ENCODE measurements around the gene TADA1.
"Not testable (repeated sequence)": the region's sequence is repeated elsewhere in the genome, so short reads cannot be mapped to it uniquely, and the experiment has no call there.

Gene TADA1

DNA sequence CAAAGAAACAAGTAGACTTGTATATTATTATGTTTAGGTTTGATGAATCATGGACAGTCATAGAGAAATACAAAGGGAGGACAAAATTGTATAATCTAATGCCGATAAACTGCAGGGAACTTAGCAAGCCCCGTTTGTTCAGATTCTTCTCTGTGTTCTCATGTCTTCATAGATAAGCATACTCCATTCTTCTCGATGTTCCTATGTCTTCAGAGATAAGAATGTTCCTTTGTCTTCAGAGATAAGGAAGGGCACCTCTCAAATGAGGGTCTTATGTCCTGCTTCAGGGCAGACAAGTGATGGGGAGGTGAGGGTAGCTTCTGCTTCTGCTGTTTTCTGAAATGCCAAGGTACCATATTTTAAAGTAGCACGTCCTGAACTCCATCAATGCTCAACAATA is 19.7 kb upstream of the TADA1 start:
- no peak for TF ChIP-seq ZFX (IDR thresholded peaks at IDR 0.05; ENCODE audit: borderline replicate concordance)
- TF ChIP-seq, protein P1, sequence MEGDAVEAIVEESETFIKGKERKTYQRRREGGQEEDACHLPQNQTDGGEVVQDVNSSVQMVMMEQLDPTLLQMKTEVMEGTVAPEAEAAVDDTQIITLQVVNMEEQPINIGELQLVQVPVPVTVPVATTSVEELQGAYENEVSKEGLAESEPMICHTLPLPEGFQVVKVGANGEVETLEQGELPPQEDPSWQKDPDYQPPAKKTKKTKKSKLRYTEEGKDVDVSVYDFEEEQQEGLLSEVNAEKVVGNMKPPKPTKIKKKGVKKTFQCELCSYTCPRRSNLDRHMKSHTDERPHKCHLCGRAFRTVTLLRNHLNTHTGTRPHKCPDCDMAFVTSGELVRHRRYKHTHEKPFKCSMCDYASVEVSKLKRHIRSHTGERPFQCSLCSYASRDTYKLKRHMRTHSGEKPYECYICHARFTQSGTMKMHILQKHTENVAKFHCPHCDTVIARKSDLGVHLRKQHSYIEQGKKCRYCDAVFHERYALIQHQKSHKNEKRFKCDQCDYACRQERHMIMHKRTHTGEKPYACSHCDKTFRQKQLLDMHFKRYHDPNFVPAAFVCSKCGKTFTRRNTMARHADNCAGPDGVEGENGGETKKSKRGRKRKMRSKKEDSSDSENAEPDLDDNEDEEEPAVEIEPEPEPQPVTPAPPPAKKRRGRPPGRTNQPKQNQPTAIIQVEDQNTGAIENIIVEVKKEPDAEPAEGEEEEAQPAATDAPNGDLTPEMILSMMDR (IDR thresholded peaks at IDR 0.05), result no peak

DNA sequence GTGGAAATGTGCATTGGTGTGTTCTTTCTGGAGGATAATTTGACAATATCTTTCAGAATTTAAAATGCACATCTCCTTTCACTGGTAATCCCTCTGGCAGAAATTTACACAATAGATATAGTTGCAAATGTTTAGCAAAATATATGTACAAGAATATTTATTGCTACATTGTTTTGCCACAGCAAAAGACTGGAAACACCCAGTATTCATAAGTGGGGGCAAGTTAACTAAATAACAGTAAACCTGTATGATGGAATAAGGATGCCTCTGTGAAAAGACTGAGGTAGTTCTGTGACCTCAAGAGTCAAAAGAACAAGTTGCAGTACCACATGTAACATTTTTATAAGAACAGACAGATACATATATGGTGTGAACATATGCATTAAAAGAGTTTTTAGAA is 13.7 kb upstream of the TADA1 start:
- TF ChIP-seq, protein P1 (IDR thresholded peaks at IDR 0.05), result no peak
- no peak overlapping the region for H3K27ac ChIP-seq

More for the DNA sequence above, 19.7 kb upstream of the TADA1 start:
- no peak overlapping the region for H3K27ac ChIP-seq

DNA sequence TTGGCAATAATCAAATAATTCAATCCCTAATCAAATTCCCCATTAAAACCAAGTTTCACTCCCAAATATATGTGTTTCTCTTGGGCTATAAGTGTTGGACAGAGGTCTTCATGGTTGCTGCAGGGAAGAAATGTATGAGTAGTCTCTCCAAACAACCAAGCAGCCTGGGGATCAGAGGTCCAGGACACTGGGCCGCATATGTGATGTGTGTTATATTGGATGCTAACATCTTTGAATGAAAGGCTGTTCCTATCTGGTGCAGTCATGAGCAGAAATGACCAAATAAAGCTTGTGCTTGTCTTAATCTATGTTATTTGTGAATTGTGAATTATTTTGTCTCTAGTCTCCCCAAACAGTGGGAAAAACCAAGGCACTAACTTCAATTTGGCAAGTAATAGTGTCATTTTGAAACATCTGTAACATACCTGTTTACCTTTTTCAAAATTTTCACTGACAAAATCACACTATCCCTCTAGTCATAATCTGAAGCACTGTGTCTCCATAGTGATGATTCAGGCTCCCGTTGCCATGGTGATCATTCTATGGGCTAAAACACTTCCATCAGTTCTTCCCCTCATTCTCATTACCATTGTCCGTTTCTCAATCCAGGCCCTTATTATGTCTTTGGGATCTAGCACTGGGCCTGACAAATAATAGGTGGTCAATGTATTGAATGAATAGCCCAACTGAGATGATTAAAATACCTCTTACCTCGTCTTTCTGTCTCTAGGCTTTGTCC is 12.5 kb upstream of the TADA1 start:
- TF ChIP-seq, protein P1 (IDR thresholded peaks at IDR 0.05), result no peak
- no peak for TF ChIP-seq ZFX (IDR thresholded peaks at IDR 0.05; ENCODE audit: borderline replicate concordance)
- no peak overlapping the region for H3K27ac ChIP-seq

DNA sequence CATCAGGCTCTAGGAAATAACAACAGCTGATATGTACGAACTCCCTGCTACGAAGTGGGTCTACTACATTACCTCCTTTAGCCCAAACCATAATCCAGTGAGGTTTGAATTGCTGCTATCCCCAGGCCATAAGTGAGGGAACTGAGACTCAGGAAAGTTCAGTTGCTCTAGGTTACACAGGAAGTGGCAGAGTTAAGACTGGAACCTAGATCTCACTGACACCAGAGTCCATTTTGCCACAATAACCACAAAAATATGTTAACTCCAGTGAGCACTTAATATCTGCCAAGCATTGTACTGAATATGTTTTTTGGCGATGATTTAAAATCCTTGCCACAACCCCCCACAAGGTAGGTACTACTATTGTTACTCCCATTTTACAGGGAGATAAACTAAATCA is 8.9 kb upstream of the TADA1 start:
- TF ChIP-seq, protein P1 (IDR thresholded peaks at IDR 0.05), result no peak
- no peak for TF ChIP-seq ZFX (IDR thresholded peaks at IDR 0.05; ENCODE audit: borderline replicate concordance)
- no peak overlapping the region for H3K27ac ChIP-seq

DNA sequence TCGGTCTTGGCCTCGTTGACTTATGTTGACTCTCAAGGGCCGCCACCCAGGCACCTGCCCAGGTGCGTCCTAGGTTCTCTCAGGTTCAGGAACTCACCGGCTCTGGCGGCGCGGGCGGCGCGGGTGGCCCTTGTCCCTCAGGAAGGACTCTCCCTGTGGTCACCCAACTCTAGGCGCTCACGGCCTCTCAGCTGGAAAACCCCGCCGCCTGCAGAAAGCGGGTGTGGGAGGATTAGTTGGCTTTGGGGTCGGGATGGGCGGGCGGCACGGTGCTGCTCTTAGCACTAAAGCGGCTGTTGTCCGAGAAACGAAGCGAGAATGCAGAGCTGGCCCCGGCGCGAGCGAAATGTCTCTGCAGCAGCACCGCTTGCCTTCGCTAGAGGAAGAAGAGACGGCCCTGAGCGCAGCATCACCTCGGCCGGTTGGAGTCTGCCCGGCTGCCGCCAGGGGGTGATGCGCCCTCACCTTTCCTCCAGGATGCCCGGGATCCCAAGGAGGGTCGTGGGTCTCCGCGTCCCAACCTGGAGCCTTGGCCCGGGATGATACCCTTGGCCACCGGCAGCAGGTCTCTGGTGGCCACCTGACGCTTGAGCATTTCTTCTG is 8.1 kb upstream of the TADA1 start:
- TF ChIP-seq, protein P1 (IDR thresholded peaks at IDR 0.05), result peak; percentile 21; the same call in 1 of the 2 replicates
- TF ChIP-seq ZFX (IDR thresholded peaks at IDR 0.05; ENCODE audit: borderline replicate concordance), result no peak
- no peak overlapping the region for H3K27ac ChIP-seq

DNA sequence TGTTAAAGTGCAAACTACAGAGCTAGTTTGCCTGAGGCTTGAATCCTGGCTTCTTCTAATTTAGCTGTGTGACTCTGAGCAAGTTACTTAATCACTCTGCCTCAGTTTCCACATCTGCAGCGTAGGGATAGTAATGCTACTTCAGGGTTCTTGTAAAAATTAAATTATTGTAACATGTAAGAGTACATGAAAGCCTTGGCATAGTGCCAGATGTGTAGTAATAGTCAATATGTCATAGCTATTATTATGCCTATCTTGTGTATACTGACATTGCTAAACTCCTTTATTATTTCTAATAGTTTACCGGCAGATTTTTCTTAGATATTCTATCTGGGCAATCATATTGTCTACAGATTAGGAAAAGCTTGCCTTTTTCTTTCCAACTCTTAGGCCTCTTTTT is 6.8 kb upstream of the TADA1 start:
- no peak overlapping the region for H3K27ac ChIP-seq
- TF ChIP-seq, protein P1 (IDR thresholded peaks at IDR 0.05), result no peak
- TF ChIP-seq ZFX (IDR thresholded peaks at IDR 0.05; ENCODE audit: borderline replicate concordance), result no peak

DNA sequence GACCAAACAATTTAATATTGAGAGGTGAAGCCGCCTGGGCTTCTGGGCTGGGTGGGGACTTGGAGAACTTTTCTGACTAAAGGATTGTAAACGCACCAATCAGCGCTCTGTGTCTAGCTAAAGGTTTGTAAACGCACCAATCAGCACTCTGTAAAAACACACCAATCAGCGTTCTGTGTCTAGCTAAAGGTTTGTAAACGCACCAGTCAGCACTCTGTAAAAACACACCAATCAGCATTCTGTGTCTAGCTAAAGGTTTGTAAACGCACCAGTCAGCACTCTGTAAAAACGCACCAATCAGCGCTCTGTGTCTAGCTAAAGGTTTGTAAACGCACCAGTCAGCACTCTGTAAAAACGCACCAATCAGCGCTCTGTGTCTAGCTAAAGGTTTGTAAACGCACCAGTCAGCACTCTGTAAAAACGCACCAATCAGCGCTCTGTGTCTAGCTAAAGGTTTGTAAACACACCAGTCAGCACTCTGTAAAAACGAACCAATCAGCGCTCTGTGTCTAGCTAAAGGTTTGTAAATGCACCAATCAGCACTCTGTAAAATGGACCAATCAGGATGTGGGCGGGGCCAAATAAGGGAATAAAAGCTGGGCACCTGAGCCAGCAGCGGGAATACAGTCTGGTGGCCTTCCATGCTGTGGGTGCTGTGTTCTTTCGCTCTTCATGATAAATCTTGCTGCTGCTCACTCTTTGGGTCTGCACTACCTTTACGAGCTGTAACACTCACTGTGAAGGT is 2.3 kb upstream of the TADA1 start:
- H3K27ac ChIP-seq, result not testable (repeated sequence)

All from 22Rv1 (cell line).